Activated CD8-positive, alpha-beta T cell treated with anti-CD3 and anti-CD28 coated beads for 36 hours (primary cell): ENCODE results near the gene AGRN. TPM values are rescaled to one million over a fixed set of nuclear protein-coding genes. Genes with fewer than 3 reads are reported as not detected.
A peak's percentile ranks its signal among the peaks of the same experiment; 100 is the strongest.

Source experiments
- ATAC-seq: fragments of 200-7000 bp; cut with Tn5 transposase; one replicate; pipeline ENCODE4 v1.10.0; 2021; ENCODE audit warnings: mild to moderate bottlenecking, moderate library complexity
- CTCF ChIA-PET: fragments of 350-600 bp; sonication (Branson Sonifier 250); formaldehyde crosslinking; loops from one replicate; lab custom pipeline; 2021; ENCODE audit warnings: antibody characterized with exemption; lab: Charles Lee
- POLR2A ChIA-PET: fragments of 350-600 bp; sonication (Branson Sonifier 250); formaldehyde crosslinking; loops from one replicate; lab custom pipeline; 2021; ENCODE audit warnings: antibody characterized with exemption; lab: Charles Lee
- DNase-seq: peaks from one replicate; pipeline ENCODE4 v3.0.0-alpha.2; 2020
- H3K27ac Mint-ChIP-seq: one replicate; pipeline ENCODE4 v1.8.0; 2021; ENCODE audit warnings: mild to moderate bottlenecking, mixed read lengths
- H3K27me3 Mint-ChIP-seq: one replicate; pipeline ENCODE4 v1.8.0; 2021; ENCODE audit warnings: mixed read lengths
- H3K36me3 Mint-ChIP-seq: one replicate; pipeline ENCODE4 v1.8.0; 2021; ENCODE audit warnings: low read depth, mixed read lengths
- H3K4me1 Mint-ChIP-seq: one replicate; pipeline ENCODE4 v1.8.0; 2021; ENCODE audit warnings: low read depth, mixed read lengths
- H3K4me3 Mint-ChIP-seq: one replicate; pipeline ENCODE4 v1.8.0; 2021; ENCODE audit warnings: mild to moderate bottlenecking, moderate library complexity, mixed read lengths
- H3K9me3 Mint-ChIP-seq: one replicate; pipeline ENCODE4 v1.8.0; 2021; ENCODE audit warnings: mixed read lengths
- CTCF ChIP-seq: fragments of 200-600 bp; IDR thresholded peaks from one replicate; pipeline ENCODE4 v1.8.0; 2022; ENCODE audit warnings: antibody characterized with exemption, mild to moderate bottlenecking
- intact Hi-C: fragments of 100-400 bp; cut with micrococcal nuclease; formaldehyde crosslinking; loops from one replicate; pipeline ENCODE4 v1.10.0; 2022
- total RNA-seq, 2 experiments: library from RNA; stranded (reverse); gene quantifications; one replicate each; pipeline ENCODE4 v1.2.3, GENCODE V29; 2021

Gene AGRN
- total RNA-seq, 2 experiments from 2014 or later = 64.9 to 68.0 TPM

- Mint-ChIP-seq H3K4me1 (peaks cover 4% of the 10 kb centered on the region), H3K27ac (no peak within 1 kb of the TSS), H3K27me3 (peaks cover 26% of the 10 kb centered on the region), H3K4me3 (no peak within 1 kb of the TSS), H3K9me3 (no peaks in the 10 kb centered on the region), H3K36me3 (no peaks in the 10 kb centered on the region)
- no peak for TF ChIP-seq CTCF
- POLR2A ChIA-PET = interaction anchor here (1.6 to 1.7 kb wide), 2 partner anchors 25 to 31 kb away, joined by 3 to 4 read pairs; partner anchors contain the start of gene ISG15
- CTCF ChIA-PET = interaction anchor here (1.3 to 4.6 kb wide), 7 partner anchors 10 to 309 kb away, joined by 3 to 37 read pairs (median 15); no protein-coding TSS in a partner anchor
- ATAC-seq (no peak), DNase-seq (no peak)
- intact Hi-C loops = no loop called here
These were observed 37.9 kb upstream of the AGRN start, which contains the start of gene PERM1 for GRCh38 chr1:981955-982558. PERM1 (minus strand) TSS chr1:982093; CDS start chr1:981029, 1,064 bp downstream.

- ATAC-seq = no peak
- Mint-ChIP-seq H3K4me1 (peaks cover 4% of the 10 kb centered on the region), H3K4me3 (no peak overlapping the region), H3K9me3 (no peaks in the 10 kb centered on the region), H3K27ac (no peak overlapping the region), H3K36me3 (no peaks in the 10 kb centered on the region), H3K27me3 (peaks cover 26% of the 10 kb centered on the region)
- intact Hi-C loops = no loop called here
- ChIA-PET POLR2A (interaction anchor here (1.0 to 1.7 kb wide), 4 partner anchors 13 to 34 kb away, joined by 3 to 4 read pairs (median 4); partner anchors contain the start of gene ISG15), CTCF (interaction anchor here (0.7 to 4.6 kb wide), 13 partner anchors 11 to 308 kb away, joined by 3 to 37 read pairs (median 5); partner anchors contain the start of genes ISG15 and PLEKHN1)
- DNase-seq = no peak
- no peak for TF ChIP-seq CTCF
These were observed 37.0 kb upstream of the AGRN start for GRCh38 chr1:982765-983436.

GRCh38 chr1:983798-984475 lies 36.0 kb upstream of the AGRN start:
- no peak overlapping the region for H3K27ac Mint-ChIP-seq
- no peak overlapping the region for H3K4me3 Mint-ChIP-seq
- POLR2A ChIA-PET = interaction anchor here (1.0 to 1.2 kb wide), 2 partner anchors 12 to 33 kb away, joined by 3 to 4 read pairs; no protein-coding TSS in a partner anchor
- no peaks in the 10 kb centered on the region for H3K9me3 Mint-ChIP-seq
- peak; percentile 99 for TF ChIP-seq CTCF
- intact Hi-C loops = no loop called here
- H3K27me3 Mint-ChIP-seq = peaks cover 27% of the 10 kb centered on the region
- H3K36me3 Mint-ChIP-seq = no peaks in the 10 kb centered on the region
- no peaks in the 10 kb centered on the region for H3K4me1 Mint-ChIP-seq
- ATAC-seq (peak; percentile 93), DNase-seq (peak; percentile 73)
- CTCF ChIA-PET = interaction anchor here (0.6 to 4.6 kb wide), 32 partner anchors 10 to 458 kb away, joined by 3 to 37 read pairs (median 4); partner anchors contain the start of genes C1orf159, HES4, ISG15 and PLEKHN1

- Mint-ChIP-seq H3K4me1 (no peaks in the 10 kb centered on the region), H3K27me3 (peaks cover 30% of the 10 kb centered on the region), H3K9me3 (no peaks in the 10 kb centered on the region), H3K4me3 (no peak overlapping the region), H3K36me3 (no peaks in the 10 kb centered on the region), H3K27ac (no peak overlapping the region)
- intact Hi-C loops = no loop called here
- no peak for ATAC-seq
- TF ChIP-seq CTCF = peak; percentile 77
- POLR2A ChIA-PET = interaction anchor here (1.5 kb wide), 1 partner anchor 13 kb away, joined by 3 read pairs; no protein-coding TSS in a partner anchor
- CTCF ChIA-PET = interaction anchor here (0.6 to 4.6 kb wide), 26 partner anchors 9 to 457 kb away, joined by 3 to 37 read pairs (median 4); partner anchors contain the start of genes C1orf159, HES4 and PLEKHN1
- DNase-seq = no peak
These were observed 35.5 kb upstream of the AGRN start for GRCh38 chr1:984476-984814.
